Measurements from ENCODE around the gene ETFA.

The ETFA gene

DNA sequence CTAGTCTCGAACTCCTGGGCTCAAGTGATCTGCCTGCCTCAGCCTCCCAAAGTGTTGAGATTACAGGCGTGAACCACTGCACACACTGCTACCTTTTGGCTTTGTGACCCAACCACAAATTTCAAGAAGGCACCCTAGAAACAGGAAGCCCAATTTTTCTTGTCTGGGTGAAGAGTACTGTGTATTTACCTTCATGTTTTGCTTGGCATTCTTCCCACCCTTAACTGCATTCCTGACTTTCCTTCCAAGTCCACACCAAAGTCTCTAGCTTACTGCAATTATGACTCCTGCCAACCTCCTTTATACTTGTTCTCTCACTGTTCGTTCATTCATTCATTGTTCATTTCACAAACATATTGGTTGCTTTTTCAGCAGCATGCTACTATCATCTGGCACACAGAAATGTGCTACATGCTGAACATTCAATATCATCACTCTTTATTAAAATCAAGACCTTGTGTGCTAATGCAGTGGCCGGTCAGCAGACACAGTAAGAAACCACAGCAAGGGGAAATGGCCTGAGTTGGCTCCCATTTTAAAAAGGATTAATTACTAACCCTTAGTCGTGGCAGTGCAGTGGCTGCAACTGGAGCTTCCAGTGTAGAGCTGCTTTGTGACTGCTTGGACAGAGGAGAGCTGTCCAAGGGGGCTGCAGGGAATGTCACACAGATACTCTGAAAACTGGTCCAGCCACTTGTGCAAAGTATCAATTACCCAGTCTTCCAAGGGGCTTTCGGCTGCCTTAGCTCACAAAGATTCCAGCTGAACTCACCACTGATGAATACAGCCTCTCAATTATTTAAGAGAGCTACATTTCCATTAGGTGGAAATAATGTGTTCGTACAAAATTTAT lies 94.0 kb downstream of the ETFA start:
- Mint-ChIP-seq H3K27ac (no peak overlapping the region), H3K4me1 (peaks cover 6% of the 10 kb centered on the region), H3K9me3 (no peaks in the 10 kb centered on the region), H3K36me3 (peaks cover 29% of the 10 kb centered on the region), H3K27me3 (no peaks in the 10 kb centered on the region), H3K4me3 (no peak overlapping the region)
- DNase-seq, result no peak
- CTCF ChIA-PET, result interaction anchor here (1.7 kb wide), 1 partner anchor 27 kb away, joined by 3 read pairs; no protein-coding TSS in a partner anchor

- no peak for DNase-seq
- Mint-ChIP-seq H3K36me3 (peaks cover 27% of the 10 kb centered on the region), H3K27ac (no peak overlapping the region), H3K9me3 (no peaks in the 10 kb centered on the region), H3K4me1 (peaks cover 6% of the 10 kb centered on the region), H3K27me3 (no peaks in the 10 kb centered on the region), H3K4me3 (no peak overlapping the region)
- CTCF ChIA-PET, result no interaction called here
Observed at GRCh38 chr15:76215634-76216033, 95.6 kb downstream of the ETFA start.

DNA sequence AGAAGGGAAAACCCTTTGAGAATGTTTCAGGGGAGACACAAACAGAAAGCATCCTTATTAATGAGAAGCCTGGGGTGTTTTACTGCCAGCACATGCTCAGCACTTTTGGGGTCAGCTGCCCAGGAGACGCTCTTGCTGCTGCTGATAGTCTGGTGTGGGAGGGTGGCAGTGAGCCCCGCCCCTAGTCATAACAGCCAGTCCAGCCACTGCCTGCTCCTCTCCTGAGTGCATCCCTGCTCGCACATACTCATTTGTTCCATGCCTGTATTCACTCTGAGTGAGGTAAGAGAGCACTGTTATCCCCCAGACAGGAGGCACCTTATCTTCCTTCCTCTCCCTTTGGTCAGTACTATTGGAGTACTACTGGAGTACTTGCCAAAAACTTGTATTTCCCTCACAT lies 101.3 kb downstream of the ETFA start:
- Mint-ChIP-seq H3K9me3 (no peaks in the 10 kb centered on the region), H3K27ac (no peak overlapping the region), H3K27me3 (no peaks in the 10 kb centered on the region), H3K4me3 (no peak overlapping the region), H3K36me3 (peaks cover 15% of the 10 kb centered on the region), H3K4me1 (no peaks in the 10 kb centered on the region)
- CTCF ChIA-PET, result interaction anchor here (1.0 kb wide), 1 partner anchor 22 kb away, joined by 3 read pairs; no protein-coding TSS in a partner anchor
- DNase-seq, result no peak

- peak; percentile 16 for DNase-seq
- CTCF ChIA-PET, result interaction anchor here (1.0 to 1.1 kb wide), 2 partner anchors 19 to 23 kb away, joined by 3 read pairs; no protein-coding TSS in a partner anchor
- H3K4me1 Mint-ChIP-seq, result no peaks in the 10 kb centered on the region
- H3K27me3 Mint-ChIP-seq, result no peaks in the 10 kb centered on the region
- peaks cover 14% of the 10 kb centered on the region for H3K36me3 Mint-ChIP-seq
- H3K4me3 Mint-ChIP-seq, result no peak overlapping the region
- no peaks in the 10 kb centered on the region for H3K9me3 Mint-ChIP-seq
- no peak overlapping the region for H3K27ac Mint-ChIP-seq
Observed at GRCh38 chr15:76209523-76209922, 101.7 kb downstream of the ETFA start.

DNA sequence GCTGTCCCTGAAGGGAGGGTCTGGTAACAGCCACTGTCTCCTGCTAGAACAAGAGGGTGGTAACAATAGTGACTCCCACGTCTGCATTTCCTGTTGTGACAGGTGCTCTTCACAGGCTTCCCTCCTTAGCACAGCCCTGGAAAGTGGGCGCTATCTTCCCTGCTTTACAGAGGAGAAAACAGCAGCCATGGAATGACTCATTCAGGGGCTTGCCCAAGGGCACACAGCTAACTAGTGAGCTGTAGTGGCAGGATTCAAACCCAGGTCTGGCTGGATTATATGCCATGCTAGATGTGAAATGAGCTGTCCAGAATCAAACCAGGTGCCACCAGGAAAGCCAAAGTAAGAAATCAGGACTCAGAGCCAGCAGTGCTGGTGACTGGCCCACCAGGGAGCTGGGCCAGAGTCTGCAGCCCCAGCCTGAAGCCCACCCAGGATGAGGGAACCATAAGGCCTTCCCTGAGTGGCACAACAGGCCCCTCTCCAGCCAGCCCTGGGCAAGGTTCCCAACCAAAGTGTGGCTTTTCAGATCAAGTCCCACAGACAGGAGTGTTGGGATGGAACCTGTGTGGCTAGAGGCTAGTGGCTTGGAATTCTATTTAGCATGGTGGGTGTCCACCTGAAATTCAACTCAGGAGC lies 102.4 kb downstream of the ETFA start:
- Mint-ChIP-seq H3K9me3 (no peaks in the 10 kb centered on the region), H3K27me3 (no peaks in the 10 kb centered on the region), H3K4me1 (no peaks in the 10 kb centered on the region), H3K27ac (peak overlapping the region; percentile 55), H3K4me3 (no peak overlapping the region), H3K36me3 (peaks cover 14% of the 10 kb centered on the region)
- CTCF ChIA-PET, result interaction anchor here (1.0 to 1.1 kb wide), 2 partner anchors 18 to 23 kb away, joined by 3 read pairs; no protein-coding TSS in a partner anchor
- DNase-seq, result peak; percentile 14

- peaks cover 14% of the 10 kb centered on the region for H3K36me3 Mint-ChIP-seq
Observed at GRCh38 chr15:76208084-76208785, 103.0 kb downstream of the ETFA start.

DNA sequence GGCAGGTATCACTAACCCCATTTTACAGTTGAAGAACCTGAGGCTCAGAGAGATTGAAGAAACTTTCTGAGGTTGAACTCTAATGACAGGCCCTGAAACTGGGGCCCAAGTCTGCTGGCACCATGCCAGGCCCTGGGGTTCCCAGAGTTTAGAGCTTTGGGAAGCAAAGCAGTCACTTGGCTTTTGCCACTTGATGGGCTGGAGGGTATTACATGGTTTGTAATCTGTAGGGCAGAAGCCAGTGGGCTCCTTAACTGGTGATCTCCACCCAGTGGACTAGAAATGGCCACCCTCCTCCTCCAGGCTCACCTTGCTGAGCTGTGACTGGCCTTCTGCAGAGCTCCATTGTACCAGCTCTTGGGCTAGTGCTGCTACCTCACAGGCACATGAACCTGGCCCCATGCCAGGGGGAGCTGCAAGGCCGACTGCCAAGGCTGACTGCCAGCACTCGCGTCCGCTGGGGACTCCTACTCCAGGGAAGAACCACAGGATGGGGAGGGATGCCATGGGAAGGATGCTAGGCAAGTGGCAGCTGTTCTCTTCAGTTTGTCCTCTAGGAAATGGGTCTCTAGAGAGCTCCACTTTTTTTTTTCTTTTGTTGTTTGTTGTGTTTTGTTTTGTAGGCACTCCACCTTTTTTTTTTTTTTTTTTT lies 104.8 kb downstream of the ETFA start:
- CTCF ChIA-PET, result no interaction called here
- H3K27ac Mint-ChIP-seq, result no peak overlapping the region
- H3K36me3 Mint-ChIP-seq, result peaks cover 10% of the 10 kb centered on the region
- peak; percentile 3 for DNase-seq
- H3K4me3 Mint-ChIP-seq, result no peak overlapping the region
- H3K27me3 Mint-ChIP-seq, result no peaks in the 10 kb centered on the region
- no peaks in the 10 kb centered on the region for H3K4me1 Mint-ChIP-seq
- no peaks in the 10 kb centered on the region for H3K9me3 Mint-ChIP-seq

More at GRCh38 chr15:76208084-76208785, 103.0 kb downstream of the ETFA start:
- Mint-ChIP-seq H3K9me3 (no peaks in the 10 kb centered on the region), H3K4me1 (no peaks in the 10 kb centered on the region), H3K4me3 (no peak overlapping the region), H3K27ac (no peak overlapping the region), H3K27me3 (no peaks in the 10 kb centered on the region)
- DNase-seq, result peak; percentile 14
- CTCF ChIA-PET, result interaction anchor here (1.1 kb wide), 1 partner anchor 17 kb away, joined by 3 read pairs; no protein-coding TSS in a partner anchor

DNA sequence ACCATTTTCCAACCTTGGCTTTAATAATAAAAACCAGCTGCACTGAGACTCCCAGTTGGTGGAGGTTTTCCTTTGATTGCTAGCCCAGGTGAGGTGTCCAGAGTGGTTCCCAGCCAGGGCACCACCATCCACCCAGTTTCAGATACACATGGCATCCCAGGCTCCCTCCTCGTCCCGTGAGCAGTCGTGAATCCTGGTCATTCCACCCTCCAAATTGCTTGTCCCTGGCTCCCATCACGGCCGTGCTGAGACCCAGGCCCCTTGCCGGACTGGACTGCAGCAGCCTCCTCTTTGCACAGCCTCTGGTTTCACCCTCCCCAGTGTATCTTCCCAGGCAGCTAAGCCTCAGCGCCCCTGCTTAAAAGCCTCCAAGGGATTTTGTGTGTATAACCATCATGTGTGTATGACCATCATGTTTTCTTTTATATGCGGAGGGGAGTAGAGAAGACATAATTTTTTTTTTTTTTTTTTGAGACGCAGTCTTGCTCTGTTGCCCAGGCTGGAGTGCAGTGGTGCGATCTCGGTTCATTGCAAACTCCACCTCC lies 106.3 kb downstream of the ETFA start:
- DNase-seq, result no peak
- Mint-ChIP-seq H3K27ac (no peak overlapping the region), H3K4me3 (no peak overlapping the region), H3K4me1 (no peaks in the 10 kb centered on the region), H3K27me3 (no peaks in the 10 kb centered on the region), H3K36me3 (peaks cover 7% of the 10 kb centered on the region), H3K9me3 (no peaks in the 10 kb centered on the region)
- CTCF ChIA-PET, result no interaction called here

GRCh38 chr15:76204109-76204845 lies 107.0 kb downstream of the ETFA start:
- Mint-ChIP-seq H3K4me3 (no peak overlapping the region), H3K36me3 (peaks cover 4% of the 10 kb centered on the region), H3K9me3 (no peaks in the 10 kb centered on the region), H3K27ac (no peak overlapping the region), H3K27me3 (no peaks in the 10 kb centered on the region), H3K4me1 (no peaks in the 10 kb centered on the region)
- peak; percentile 4 for DNase-seq
- CTCF ChIA-PET, result no interaction called here

DNA sequence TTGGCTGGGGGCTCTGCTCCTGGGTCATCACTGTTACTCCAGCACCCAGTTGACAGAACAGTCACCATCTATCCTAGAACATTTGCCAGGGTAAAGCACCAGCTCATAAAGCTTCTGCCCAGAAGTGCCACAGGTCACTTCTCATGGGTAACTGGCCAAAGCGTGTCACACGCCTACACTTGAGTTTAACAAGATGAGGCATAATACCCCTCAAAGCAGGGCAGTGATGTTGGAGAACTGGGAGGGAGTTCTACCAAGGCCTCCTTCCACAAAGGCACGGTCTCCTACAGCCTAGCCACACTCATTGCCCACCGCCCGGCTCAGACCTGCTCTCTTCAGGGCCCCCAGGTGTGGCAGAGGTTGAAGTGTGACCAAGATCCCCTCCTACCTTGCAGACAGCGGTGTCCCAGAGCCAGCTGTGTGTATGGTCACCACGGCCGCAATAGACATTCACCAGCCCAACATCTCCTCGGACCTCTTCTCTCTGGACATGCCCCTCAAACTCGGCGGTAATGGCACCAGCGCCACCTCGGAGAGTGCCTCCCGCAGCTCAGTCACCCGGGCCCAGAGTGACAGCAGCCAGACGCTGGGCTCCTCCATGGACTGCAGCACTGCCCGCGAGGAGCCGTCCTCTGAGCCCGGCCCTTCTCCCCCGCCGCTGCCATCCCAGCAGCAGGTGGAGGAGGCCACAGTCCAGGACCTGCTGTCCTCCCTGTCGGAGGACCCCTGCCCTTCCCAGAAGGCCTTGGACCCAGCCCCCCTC lies 107.7 kb downstream of the ETFA start:
- no peak overlapping the region for H3K4me3 Mint-ChIP-seq
- H3K9me3 Mint-ChIP-seq, result no peaks in the 10 kb centered on the region
- DNase-seq, result peak; percentile 8
- no peak overlapping the region for H3K27ac Mint-ChIP-seq
- no peaks in the 10 kb centered on the region for H3K4me1 Mint-ChIP-seq
- no peaks in the 10 kb centered on the region for H3K27me3 Mint-ChIP-seq
- CTCF ChIA-PET, result no interaction called here
- no peaks in the 10 kb centered on the region for H3K36me3 Mint-ChIP-seq

- Mint-ChIP-seq H3K4me3 (no peak overlapping the region), H3K27ac (no peak overlapping the region), H3K4me1 (peaks cover 3% of the 10 kb centered on the region), H3K9me3 (no peaks in the 10 kb centered on the region), H3K36me3 (no peaks in the 10 kb centered on the region), H3K27me3 (no peaks in the 10 kb centered on the region)
- CTCF ChIA-PET, result no interaction called here
- DNase-seq, result no peak
Observed at GRCh38 chr15:76201536-76202255, 109.6 kb downstream of the ETFA start.

- CTCF ChIA-PET, result no interaction called here
- Mint-ChIP-seq H3K36me3 (no peaks in the 10 kb centered on the region), H3K4me3 (no peak overlapping the region), H3K9me3 (no peaks in the 10 kb centered on the region), H3K4me1 (peaks cover 4% of the 10 kb centered on the region), H3K27ac (no peak overlapping the region), H3K27me3 (no peaks in the 10 kb centered on the region)
- no peak for DNase-seq
Observed at GRCh38 chr15:76200641-76201105, 110.6 kb downstream of the ETFA start.
